Testis (tissue), 3 donors: ENCODE measurements around the gene LRRC8D. TPM values are rescaled to one million over a fixed set of nuclear protein-coding genes. Genes with fewer than 3 reads are reported as not detected.

ENCODE experiments used
- DNase-seq: peaks from one replicate; pipeline ENCODE4 v3.0.0-alpha.2; 2019
- H3K27ac ChIP-seq, 2 donors: fragments of 200-600 bp; sonication (generic); one replicate each; pipeline ENCODE4 v1.5.1; 2019
- H3K27me3 ChIP-seq: fragments of 200-600 bp; sonication (generic); one replicate; pipeline ENCODE4 v1.5.1; 2019
- H3K36me3 ChIP-seq: fragments of 200-600 bp; sonication (generic); one replicate; pipeline ENCODE4 v1.5.1; 2017; ENCODE audit warnings: low read depth; ENCODE audit errors: missing control alignments
- H3K4me1 ChIP-seq: fragments of 200-600 bp; sonication (generic); one replicate; pipeline ENCODE4 v1.5.1; 2019
- H3K4me3 ChIP-seq, 2 donors: fragments of 200-600 bp; sonication (generic); one replicate each; pipeline ENCODE4 v1.5.1; 2017 to 2019
- H3K9me3 ChIP-seq: fragments of 200-600 bp; sonication (generic); one replicate; pipeline ENCODE4 v1.5.1; 2017
- POLR2A ChIP-seq: fragments of 450-650 bp; IDR thresholded peaks from one replicate; pipeline ENCODE4 v1.6.1; 2017; ENCODE audit warnings: antibody characterized with exemption, mild to moderate bottlenecking, moderate library complexity
- WGBS, 2 donors: methylation state at CpG; one replicate each; pipeline ENCODE4 v1.1.5; 2018; 5-methylcytosine and 5-hydroxymethylcytosine counted together
- intact Hi-C: fragments of 100-400 bp; cut with DNase I; formaldehyde crosslinking; loops from one replicate; pipeline ENCODE4 v1.15.1; 2023; ENCODE audit warnings: low total_unique reads
- polyA plus RNA-seq: library from polyadenylated mRNA; stranded (reverse); fragments of 350-450 nt; fragmentation: Illumina TruSeq; extraction: RNeasy Lipid Tissue Mini Kit (QIAGEN cat#74804); gene quantifications from one replicate; pipeline ENCODE4 v1.2.3, GENCODE V29; 2014; ENCODE audit warnings: low read depth, low replicate concordance; ENCODE audit not compliant: insufficient read depth
- total RNA-seq, 2 donors: library from RNA; depleted of rRNA; stranded (reverse); fragments of >200 nt; gene quantifications; one replicate each; pipeline ENCODE4 v1.2.3, GENCODE V29; 2016
- TF ChIP-seq, protein P1 (sequence below), 3 experiments: fragments of 450-650 bp in 2 of 3; fragments of 200-600 bp in 1 of 3; sonication (generic) in 1 of 3; IDR thresholded peaks; one replicate each; pipeline ENCODE4 v1.5.1; 2016 to 2019; ENCODE audit warnings: antibody characterized with exemption in 3 of 3, mild to moderate bottlenecking in 2 of 3, moderate library complexity in 1 of 3

The LRRC8D gene
- total and polyA plus RNA-seq, 3 donors from 2014 or later: 20.8 to 46.1 (median 41.1) TPM

DNA sequence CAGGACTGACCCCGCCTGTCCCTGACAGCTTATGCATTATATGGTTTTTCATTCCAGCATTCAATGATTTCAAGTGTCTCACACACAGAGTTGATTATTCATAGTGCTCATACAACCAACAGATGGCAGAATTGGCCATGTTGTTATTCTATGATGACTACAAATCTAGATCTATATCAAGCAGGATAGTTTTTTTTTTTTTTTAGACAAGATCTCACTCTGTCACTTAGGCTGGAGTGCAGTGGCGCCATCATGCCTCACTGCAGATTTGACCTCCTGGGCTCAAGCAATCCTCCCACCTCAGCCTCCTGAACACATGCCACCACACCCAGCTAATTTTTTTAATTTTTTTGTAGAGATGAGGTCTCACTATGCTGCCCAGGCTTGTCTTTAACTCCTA lies 40.1 kb upstream of the LRRC8D start:
- 91 to 98% methylated on average over 2 of the region's 2 CpGs for WGBS, 2 donors
- H3K9me3 ChIP-seq: no peaks in the 10 kb centered on the region
- DNase-seq: no peak
- no peaks in the 10 kb centered on the region for H3K4me1 ChIP-seq
- no peak overlapping the region for H3K27ac ChIP-seq
- intact Hi-C loops: no loop called here
- no peaks in the 10 kb centered on the region for H3K27me3 ChIP-seq
- no peak overlapping the region for H3K4me3 ChIP-seq
- TF ChIP-seq POLR2A: no peak
- TF ChIP-seq, protein P1, sequence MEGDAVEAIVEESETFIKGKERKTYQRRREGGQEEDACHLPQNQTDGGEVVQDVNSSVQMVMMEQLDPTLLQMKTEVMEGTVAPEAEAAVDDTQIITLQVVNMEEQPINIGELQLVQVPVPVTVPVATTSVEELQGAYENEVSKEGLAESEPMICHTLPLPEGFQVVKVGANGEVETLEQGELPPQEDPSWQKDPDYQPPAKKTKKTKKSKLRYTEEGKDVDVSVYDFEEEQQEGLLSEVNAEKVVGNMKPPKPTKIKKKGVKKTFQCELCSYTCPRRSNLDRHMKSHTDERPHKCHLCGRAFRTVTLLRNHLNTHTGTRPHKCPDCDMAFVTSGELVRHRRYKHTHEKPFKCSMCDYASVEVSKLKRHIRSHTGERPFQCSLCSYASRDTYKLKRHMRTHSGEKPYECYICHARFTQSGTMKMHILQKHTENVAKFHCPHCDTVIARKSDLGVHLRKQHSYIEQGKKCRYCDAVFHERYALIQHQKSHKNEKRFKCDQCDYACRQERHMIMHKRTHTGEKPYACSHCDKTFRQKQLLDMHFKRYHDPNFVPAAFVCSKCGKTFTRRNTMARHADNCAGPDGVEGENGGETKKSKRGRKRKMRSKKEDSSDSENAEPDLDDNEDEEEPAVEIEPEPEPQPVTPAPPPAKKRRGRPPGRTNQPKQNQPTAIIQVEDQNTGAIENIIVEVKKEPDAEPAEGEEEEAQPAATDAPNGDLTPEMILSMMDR (IDR thresholded peaks at IDR 0.05): no peak
- H3K36me3 ChIP-seq: no peaks in the 10 kb centered on the region

DNA sequence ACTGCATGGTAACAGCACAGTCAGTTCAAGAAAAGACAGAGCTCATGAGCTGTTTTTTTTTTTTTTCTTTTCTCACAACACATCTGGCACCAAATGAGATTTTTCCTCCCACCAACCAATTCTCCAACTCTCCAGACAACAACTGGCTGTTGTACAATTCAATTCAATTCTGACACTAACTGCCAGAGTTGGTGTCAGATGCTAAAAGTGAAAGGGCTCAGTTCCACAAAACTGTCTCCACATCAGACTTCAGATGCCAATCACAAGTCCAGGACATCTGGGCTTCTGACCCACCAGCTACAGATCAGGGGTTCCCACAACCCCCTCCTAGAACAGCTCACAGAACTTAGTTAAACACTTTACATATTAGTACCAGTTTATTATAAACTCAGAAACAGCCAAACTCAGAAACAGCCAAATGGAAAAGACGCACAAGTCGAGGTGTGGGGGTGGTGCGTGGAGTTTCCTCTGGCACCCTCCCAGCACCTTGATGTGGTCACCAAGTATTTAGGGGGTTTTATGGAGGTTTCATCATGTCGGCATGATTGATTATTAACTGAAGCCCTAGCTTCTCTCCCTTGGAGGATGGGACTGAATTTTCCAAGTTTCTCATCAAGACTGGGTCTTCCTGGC lies 39.2 kb upstream of the LRRC8D start:
- no peak for DNase-seq
- no peak overlapping the region for H3K27ac ChIP-seq

DNA sequence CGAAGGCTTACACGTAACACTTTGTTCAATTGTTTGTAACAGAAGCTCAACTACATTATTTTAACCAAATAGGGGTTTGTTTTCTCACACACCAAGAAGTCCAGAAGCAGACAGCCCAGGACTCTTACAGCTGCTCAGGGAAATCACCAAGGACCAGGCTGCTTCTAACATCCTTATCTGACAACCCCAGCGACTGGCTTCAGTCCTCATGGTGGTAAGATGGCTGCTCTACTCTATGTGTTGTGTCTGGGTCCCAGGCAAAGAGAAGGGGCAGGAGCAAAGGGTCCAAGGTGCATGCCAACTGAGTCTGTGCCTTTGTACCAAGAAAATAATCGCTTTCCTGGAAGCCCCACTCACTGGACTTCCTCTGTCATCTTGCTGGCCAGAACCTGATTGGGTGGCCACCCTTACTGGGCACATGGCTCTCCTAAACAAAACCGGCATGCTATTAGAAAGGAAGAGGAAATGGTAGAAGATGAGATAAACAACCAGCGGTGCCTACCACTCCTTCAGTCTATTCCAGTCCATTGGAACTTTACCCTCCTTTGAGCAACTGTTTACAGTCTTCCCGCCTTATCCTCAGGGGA lies 34.1 kb upstream of the LRRC8D start:
- TF ChIP-seq, protein P1 (IDR thresholded peaks at IDR 0.05): no peak
- no peak for TF ChIP-seq POLR2A
- Histone ChIP-seq H3K4me3 (no peak overlapping the region), H3K36me3 (no peaks in the 10 kb centered on the region), H3K27me3 (no peaks in the 10 kb centered on the region), H3K4me1 (no peaks in the 10 kb centered on the region), H3K9me3 (no peaks in the 10 kb centered on the region), H3K27ac (no peak overlapping the region)
- DNase-seq: no peak
- WGBS, 2 donors: 72 to 81% methylated on average over 7 of the region's 7 CpGs
- intact Hi-C loops: no loop called here

More for the DNA sequence above, 39.2 kb upstream of the LRRC8D start:
- H3K36me3 ChIP-seq: no peaks in the 10 kb centered on the region
- no peaks in the 10 kb centered on the region for H3K27me3 ChIP-seq
- WGBS, 2 donors: 76 to 87% methylated on average over 4 of the region's 4 CpGs
- H3K4me1 ChIP-seq: no peaks in the 10 kb centered on the region
- no peak for TF ChIP-seq POLR2A
- TF ChIP-seq, protein P1 (IDR thresholded peaks at IDR 0.05): no peak
- H3K9me3 ChIP-seq: no peaks in the 10 kb centered on the region
- no peak overlapping the region for H3K4me3 ChIP-seq
- intact Hi-C loops: no loop called here

DNA sequence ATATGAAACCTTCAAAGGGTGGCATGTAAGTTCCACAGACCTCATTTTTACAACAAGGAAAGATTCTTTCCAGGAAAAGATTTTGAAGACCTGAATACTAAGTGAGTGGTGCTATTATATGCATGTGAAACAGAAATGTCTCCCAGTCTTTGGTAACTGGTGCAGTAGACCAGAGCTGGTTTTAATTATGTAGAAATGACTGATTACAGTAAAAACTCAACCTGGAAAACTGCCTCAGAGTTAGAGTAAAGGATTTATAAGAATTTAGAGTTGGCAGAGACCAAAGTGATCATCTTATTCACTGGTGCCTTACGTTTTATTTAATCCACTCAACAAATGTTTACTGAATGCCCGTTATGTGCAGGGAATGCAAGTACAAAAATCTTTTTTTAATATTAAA lies 30.2 kb upstream of the LRRC8D start:
- Histone ChIP-seq H3K9me3 (no peaks in the 10 kb centered on the region), H3K4me1 (no peaks in the 10 kb centered on the region), H3K27me3 (no peaks in the 10 kb centered on the region), H3K36me3 (no peaks in the 10 kb centered on the region), H3K27ac (no peak overlapping the region), H3K4me3 (no peak overlapping the region)
- WGBS, 2 donors: 82 to 97% methylated on average over 2 of the region's 2 CpGs
- TF ChIP-seq, protein P1 (IDR thresholded peaks at IDR 0.05): no peak
- TF ChIP-seq POLR2A: no peak
- intact Hi-C loops: no loop called here
- DNase-seq: no peak
